T-helper 1 cell (primary cell): ENCODE results near the gene SGTB.
"Not testable (repeated sequence)": the region's sequence is repeated elsewhere in the genome, so short reads cannot be mapped to it uniquely, and the experiment has no call there.

ENCODE experiments used
- DNase-seq, 5 donors: peaks; one replicate each; pipeline ENCODE4 v3.0.0-alpha.2; 2012 to 2020

SGTB gene

DNA sequence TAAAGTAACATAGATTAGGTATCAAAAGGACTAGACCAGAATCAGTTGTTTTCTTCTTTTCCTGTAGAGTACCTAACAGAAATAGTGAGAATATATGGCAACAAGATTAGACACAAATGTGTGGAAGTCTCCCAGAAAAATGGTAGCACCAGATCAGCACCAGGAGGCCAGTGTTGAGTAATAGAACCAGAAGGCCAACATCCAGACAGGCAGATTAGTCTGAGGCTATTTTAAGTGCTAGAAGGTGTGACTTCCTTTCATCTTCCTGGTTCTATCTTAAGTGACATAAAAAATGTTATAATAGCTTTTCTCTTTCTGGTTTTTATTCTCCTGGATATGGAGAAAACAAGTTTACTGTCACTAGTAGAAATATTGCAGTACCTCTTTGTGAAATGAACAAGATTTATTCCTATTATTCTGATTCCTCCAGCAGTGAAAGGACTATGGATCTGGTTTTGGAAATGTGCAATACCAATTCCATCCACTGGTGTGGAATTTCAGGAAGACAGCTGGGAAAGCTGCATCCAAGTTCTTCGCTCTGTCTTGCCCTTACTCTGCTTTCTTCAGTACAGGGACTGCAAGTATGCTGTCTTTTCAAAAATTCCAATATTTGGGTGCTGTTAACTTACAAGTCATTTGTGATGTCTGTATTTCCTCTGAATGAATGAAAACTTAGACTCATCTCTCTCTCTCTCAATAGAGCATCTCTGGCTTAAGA, 57.9 kb downstream of the SGTB start:
- DNase-seq: no peak

DNA sequence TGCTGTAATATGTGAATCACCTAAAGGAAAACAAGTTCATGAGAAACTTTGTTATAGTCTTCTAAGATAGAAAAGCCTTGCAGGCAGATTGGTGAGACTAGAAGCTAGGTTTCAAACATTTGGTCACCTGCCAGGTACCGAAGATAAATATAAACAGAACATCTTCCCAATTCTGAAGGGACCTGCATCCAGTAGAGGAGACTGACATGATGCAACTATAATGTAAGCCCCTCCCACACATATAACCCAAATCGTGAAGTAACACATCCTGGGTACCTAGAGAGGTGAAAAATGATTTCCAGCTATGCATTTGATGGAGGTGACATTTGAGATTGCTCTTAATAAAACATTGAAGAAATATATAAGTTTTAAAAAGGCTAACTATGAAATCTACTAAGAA, 67.2 kb downstream of the SGTB start:
- peak in 1 of 5 donors; percentile 1 for DNase-seq

DNA sequence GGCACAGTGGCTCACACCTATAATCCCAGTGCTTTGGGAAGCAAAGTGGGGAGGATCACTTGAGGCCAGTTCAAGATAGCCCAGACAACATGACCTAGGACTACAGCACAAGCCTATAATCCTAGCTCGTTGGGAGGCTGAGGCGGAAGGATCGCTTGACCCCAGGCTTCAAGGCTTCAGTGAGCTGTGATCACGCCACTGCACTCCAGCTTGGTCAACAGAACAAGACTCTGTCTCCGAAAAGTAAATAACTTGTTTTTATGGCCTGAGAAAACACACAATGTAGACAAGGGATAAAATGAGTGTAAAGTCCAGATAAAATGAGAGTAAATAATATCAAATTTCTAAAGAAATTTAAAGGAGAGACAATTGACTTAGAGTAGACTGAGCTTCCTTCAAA, 70.8 kb downstream of the SGTB start:
- DNase-seq: no peak

DNA sequence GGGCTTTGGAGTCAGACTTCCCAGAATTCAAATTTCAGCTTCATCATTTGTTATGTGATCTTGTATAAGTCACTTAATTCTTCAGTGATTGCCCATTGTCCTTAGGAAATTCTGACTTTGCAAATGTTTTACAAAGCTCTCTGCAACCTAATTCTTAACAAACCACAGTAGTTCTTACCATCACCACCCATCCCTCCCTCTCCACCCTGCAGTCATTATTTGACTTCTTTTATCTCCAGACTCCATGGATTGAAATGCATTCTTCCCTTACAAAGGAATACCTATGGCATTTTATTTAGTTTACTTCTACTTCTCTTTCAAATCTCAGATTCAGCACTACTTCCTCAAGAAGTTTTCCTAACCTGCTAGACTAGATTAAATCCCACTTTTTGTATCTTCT, 74.0 kb downstream of the SGTB start:
- DNase-seq: no peak

DNA sequence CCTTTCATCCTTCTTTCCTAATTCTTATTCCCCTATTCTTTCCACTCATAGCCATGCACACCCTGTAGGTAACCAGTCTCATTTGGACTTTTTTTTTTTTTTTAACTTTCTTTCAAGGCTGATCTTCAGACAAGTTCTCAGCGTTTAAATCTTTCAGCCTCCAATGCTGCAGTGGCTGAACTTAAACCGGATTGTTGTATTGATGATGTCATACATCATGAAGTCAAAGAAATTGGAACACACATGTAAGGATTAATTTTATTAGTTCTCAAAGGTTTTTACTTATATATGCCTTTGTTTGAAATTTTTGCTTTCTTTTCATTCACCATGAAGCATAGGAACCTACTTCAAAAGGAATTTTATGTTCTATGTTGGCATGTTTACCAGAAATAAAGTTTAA, 75.0 kb downstream of the SGTB start:
- DNase-seq: no peak

DNA sequence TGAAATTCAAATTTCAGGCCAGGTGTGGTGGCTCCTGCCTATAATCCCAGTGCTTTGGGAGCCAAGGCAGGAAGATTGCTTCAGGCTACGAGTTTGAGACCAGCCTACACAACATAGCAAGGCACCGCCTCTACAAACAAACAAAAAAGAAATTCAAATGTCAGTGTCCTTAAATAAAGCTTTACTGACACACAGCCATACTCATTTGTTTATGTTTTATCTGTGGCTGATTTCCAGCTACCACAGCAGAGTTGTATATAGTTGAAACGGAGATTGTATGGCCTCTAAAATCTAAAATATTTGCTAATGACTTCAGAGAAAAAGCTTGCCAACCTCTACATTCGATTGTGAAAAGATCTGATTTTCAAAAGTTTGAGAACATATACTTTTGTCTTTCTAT, 81.7 kb downstream of the SGTB start:
- DNase-seq: no peak

DNA sequence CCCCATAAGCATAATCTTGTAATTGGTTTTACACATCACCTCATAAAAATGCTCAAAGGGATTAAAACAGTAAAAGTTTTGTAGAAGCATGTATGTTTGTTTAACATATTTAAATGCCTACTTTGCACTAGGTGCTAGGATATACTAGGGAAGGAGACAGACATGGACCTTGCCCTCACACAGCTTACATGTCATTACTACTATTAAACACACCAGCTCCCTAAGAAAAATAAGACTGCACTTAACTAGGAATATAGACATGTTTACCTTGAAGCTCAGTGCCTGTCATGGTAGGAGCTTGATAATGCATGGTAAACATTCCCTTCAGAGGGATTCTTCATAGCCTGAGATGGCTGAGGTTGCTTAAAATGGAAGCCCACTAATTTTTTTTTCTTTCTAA, 90.9 kb downstream of the SGTB start:
- no peak for DNase-seq

DNA sequence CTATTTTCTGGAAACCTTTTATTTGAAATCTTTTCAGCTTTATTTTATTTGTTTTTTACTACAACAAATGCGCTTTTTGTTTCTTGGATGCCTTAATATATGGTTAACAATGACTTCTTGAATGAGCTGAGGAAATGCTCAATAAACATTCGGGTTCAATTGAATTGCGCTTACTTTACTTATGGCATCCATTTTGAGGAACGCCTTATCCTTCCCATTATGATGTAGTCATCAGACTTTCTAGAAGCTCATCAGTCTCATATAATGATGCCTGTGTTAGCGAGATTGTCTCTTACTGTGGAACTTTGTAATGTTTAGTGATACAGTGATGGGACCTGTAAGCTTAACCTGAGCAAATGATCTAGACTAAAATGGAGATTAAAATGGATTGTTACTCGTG, 96.2 kb downstream of the SGTB start:
- DNase-seq: no peak

DNA sequence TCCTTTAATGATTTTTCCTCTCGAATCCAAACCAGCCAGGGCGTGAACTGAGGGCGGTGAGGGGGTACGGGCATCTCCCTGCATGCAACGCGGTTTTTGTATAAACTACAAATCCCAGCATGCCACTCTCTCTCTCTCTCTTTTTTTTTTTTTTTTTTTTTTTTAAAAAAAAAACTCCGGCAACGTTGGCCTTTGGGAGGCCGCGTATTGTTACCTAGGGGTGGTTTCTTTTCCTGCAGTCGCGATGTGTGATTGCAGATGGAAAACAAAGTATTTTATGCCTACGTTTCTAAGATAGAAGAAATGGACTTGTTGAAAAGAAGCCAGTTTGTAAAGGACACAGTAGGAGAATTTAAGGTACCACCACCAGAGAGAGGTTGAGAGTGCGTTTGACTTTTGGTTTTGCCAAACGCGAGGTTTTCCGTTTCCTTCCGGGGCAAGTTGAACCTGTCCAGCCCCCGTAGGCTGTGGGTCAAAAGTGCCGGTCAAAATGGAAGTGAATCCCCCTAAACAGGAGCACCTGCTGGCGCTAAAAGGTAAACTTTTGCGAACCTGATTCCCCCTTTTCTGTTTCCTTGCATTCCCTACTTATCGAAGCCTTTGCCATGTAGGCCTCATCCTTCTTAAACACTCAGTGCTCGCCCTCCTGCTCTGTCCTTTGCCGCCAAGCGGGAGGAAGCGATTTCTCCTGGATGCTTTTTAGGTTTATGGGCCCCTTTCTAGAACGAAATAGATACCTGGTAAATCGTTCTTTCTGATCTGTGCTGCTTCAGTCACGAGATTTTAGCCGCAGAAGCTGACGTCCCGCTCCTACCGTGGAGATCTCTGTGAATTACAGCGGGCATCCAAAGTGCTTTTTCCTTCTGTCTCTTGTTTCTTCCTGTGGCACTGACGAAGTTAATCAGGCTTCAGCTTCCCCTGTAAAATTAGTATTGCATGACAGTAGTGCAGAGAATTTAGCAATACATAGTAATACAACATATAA, 97.0 kb downstream of the SGTB start, which contains the start of the genes SHLD3 and TRAPPC13:
SHLD3 (plus strand) TSS at position 457 of the 985 bp plus-strand sequence. CDS start 4,561 bp downstream, outside the sequence.
TRAPPC13 (plus strand) TSS at position 457 of the 985 bp plus-strand sequence; CDS start at position 491, 34 bp downstream.
- DNase-seq: peak; percentile 71 to 89 (median 83)

DNA sequence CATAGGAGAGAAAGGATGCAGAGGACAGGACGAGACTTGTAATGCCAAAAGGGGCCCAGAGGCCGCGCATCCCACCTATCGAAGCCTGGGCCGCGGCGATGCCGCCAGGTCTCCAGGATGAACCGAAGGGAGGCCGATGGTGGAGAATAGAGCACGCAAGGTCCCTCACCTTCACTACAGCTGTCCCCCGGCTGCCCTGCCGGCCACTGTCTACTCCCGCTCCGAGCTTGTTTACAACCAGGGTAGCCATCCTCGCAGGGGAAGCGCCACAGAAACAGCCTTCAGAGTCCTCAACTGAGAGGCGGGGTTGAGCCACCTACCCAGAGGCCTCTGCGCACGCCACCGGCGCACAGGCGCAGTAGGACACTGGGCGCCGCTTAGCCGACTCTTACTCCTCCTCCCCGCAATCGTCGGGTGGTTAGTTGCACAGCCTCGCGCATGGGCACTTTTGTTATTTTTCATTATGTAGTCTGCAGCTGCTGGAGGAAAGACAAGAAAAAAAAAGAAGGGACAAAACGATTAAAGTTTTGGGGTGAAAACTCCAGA, 97.8 kb downstream of the SGTB start, which contains the start of gene TRIM23:
TRIM23 (minus strand) TSS at position 309 of the 546 bp plus-strand sequence; CDS start at position 250, 59 bp downstream.
- peak; percentile 86 to 95 (median 88) for DNase-seq

DNA sequence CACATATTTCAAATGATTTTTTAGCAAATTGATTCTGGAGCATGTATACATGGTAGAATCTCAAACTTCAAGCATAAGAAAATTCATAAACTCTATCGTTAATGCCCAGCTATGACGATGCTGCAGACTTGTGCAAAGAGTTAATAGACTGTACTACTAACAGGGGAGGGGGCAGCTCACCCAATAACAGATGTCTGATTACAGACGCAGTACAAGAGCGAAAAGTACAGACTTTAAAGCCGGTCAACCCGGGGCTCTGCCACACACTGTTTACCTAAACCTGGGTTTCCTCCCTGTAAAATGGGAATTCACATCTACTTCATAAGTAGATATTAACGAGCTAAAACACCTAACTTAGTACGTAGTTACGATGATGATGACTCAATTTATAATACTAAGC, 98.4 kb downstream of the SGTB start:
- DNase-seq: no peak

DNA sequence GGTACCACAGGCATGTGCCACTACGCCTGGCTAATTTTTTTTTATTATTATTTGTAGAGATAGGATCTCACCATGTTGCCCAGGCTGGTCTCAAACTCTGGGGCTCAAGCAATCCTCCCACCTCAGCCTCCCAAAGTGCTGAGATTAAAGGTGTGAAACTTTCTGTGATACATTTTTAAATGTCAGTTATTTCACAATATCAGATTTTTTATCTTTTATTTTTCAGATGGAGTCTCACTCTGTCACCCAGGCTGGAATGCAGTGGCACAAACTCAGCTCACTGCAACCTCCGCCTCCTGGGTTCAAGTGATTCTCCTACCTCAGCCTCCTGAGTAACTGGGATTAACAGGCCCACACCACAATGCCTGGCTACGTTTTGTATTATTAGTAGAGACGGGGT, 99.9 kb downstream of the SGTB start:
- DNase-seq: not testable (repeated sequence)

DNA sequence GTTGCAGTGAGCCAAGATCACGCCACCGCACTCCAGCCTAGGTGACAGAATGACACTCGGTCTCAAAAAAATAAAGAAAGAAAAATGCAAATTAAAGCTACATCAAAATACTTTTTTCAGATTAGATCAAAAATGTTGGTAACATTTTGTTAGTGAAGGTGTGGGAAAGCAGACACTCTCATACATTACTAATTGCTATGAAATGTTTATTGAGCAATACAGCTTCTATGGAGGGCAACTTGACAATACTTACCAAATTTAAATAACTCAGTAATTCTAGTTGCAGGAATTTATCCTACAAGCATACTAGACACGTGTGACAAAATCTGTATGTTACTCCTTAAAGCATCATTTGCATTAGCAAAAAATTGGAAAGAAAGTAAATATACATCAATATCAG, 101.9 kb downstream of the SGTB start:
- no peak for DNase-seq
